ENCODE data around the gene PLEKHO1.
A peak's percentile ranks its signal among the peaks of the same experiment; 100 is the strongest.
"Not testable (repeated sequence)": the region's sequence is repeated elsewhere in the genome, so short reads cannot be mapped to it uniquely, and the experiment has no call there.

The PLEKHO1 gene

DNA sequence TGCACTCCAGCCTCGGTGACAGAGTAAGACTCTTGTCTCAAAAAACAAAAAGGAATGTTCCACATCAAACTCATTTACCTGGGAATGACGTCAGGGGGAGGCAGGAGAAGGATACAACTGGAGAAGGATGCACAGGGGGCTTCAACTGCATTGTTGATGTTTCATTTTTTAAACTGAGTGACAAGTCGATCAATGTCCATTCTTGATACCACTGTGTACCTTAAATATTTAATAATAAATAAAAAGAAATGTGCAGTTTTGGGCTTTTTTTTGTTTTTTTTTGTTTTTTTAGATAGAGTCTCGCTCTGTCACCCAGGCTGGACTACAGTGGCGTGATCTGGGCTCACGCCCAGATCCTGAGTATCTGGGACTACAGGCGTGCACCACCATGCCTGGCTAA lies 35.8 kb downstream of the PLEKHO1 start:
- DNase-seq (ENCODE audit: insufficient read length, low spot score) (no peak), FAIRE-seq (no peak)
- TF ChIP-seq, protein P1, sequence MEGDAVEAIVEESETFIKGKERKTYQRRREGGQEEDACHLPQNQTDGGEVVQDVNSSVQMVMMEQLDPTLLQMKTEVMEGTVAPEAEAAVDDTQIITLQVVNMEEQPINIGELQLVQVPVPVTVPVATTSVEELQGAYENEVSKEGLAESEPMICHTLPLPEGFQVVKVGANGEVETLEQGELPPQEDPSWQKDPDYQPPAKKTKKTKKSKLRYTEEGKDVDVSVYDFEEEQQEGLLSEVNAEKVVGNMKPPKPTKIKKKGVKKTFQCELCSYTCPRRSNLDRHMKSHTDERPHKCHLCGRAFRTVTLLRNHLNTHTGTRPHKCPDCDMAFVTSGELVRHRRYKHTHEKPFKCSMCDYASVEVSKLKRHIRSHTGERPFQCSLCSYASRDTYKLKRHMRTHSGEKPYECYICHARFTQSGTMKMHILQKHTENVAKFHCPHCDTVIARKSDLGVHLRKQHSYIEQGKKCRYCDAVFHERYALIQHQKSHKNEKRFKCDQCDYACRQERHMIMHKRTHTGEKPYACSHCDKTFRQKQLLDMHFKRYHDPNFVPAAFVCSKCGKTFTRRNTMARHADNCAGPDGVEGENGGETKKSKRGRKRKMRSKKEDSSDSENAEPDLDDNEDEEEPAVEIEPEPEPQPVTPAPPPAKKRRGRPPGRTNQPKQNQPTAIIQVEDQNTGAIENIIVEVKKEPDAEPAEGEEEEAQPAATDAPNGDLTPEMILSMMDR (IDR thresholded peaks at IDR 0.05; ENCODE audit: insufficient read depth, missing control alignments) = no peak

DNA sequence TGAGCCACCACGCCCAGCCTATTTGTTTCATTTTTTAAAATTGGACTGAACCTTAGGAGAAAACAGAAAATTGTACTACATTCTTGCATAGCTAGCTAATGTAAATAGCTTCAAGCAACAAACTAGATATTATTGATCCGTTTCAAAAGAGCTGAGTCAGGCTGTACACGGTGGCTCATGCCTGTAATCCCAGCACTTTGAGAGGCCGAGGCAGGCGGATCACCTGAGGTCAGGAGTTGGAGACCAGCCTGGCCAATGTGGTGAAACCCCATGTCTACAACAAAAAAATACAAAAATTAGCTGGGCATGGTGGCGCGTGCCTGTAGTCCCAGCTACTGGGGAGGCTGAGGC lies 36.7 kb downstream of the PLEKHO1 start:
- not testable (repeated sequence) for FAIRE-seq; DNase-seq (ENCODE audit: insufficient read length, low spot score)

DNA sequence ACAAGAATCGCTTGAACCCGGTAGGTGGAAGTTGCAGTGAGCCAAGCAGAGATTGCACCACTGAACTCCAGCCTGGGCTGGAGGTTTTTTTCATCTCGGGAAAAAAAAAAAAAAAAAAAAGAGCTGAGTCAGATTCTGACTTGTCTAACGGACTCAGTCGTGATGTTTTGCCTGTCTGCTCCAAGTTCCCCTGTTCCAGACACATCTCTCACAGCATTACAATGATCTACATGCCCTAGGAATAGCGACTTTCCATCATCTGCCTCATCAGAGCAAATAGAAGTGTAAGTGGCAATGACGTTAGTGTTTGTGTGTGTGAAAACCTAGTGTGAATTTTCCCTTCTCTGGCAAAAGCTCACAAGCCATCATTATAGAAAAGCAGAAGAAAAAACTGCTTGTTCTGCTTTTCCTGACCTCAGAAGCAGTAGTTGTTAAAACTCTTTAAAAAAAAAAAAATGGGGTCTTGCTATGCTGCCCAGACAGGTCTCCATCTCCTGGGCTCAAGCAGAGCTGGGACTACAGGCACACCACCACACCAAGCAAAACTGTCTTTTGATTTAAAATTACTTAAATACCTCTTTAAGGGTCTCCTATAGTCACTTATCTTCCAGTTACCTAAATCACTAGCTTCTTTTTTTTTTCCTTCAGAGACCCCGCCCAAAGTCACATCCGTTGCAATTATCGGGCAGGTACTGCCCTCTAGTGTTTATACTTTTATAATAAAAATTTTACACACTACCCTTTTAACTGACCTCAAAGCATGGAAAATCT lies 37.3 kb downstream of the PLEKHO1 start:
- DNase-seq (ENCODE audit: insufficient read length, low spot score) (no peak), FAIRE-seq (no peak)
- TF ChIP-seq, protein P1 (IDR thresholded peaks at IDR 0.05; ENCODE audit: insufficient read depth, missing control alignments) = peak; percentile 55

DNA sequence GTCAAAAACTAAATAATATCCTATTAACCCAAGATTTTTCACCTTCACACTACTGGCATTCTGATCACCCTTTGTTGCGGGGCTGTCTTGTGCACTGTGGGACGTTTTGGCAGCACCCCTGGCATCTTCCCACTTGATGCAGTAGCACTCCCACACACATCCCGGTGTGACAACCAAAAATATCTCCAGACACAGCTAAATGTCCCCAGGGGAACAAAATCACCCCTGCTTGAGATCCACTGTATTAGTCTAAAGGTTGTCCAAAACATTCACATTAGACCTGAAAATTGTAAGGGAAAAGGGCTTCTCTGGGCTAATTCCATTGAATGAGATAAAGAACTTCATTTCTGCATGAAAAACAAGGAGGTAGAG lies 37.8 kb downstream of the PLEKHO1 start:
- TF ChIP-seq, protein P1 (IDR thresholded peaks at IDR 0.05; ENCODE audit: insufficient read depth, missing control alignments) = no peak
- no peak for DNase-seq (ENCODE audit: insufficient read length, low spot score)
- FAIRE-seq = no peak

DNA sequence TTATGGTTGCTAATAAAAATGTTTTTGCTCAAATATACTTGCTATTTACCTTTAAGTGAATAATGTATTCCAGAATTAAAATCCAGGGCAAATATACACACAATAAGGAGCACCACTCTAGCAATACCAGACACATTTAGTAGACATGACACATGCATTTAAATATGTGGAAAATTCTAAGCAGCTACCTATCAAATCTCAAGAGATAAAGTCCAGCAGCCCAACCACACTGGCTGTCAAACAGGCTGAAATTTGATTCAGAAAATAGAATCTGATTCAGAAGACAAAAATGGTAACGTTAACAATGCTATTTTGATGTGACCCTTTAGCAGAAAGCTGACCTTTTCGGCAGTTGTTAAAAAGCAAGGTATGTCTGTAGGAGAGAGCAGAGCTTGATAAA lies 42.3 kb downstream of the PLEKHO1 start:
- TF ChIP-seq, protein P1 (IDR thresholded peaks at IDR 0.05; ENCODE audit: insufficient read depth, missing control alignments) = no peak
- FAIRE-seq (no peak), DNase-seq (ENCODE audit: insufficient read length, low spot score) (no peak)

DNA sequence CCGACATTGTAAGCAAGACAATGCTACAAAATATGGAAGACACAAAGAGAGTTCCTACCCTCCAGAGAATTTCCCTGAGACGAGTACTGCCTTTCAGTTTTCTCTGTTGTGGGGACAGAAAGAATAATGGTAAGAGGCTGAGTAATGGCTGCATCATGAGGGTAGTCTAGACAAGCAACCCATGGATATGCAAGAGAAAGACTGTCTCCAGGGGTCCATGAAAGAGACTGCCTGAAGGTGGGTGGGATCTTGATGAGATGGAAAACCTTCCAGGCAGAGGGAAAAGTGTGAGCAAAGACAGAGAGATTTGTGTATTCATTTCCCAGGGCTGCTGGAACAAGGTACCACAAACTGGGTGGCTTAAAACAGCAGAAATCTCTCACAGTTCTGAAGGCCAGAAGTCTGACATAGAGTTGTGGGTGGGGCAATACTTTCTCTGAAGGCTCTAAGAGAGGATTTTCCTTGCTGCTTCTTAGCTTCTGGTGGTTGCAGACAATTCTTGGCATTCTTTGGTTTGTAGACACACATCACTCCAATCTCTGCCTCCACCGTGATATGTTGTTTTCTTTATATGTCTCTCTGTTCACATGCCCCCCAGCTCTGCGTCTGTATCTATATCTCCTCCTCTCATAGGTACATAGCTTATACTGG lies 44.8 kb downstream of the PLEKHO1 start:
- FAIRE-seq (no peak), DNase-seq (ENCODE audit: insufficient read length, low spot score) (no peak)
- TF ChIP-seq, protein P1 (IDR thresholded peaks at IDR 0.05; ENCODE audit: insufficient read depth, missing control alignments) = no peak

DNA sequence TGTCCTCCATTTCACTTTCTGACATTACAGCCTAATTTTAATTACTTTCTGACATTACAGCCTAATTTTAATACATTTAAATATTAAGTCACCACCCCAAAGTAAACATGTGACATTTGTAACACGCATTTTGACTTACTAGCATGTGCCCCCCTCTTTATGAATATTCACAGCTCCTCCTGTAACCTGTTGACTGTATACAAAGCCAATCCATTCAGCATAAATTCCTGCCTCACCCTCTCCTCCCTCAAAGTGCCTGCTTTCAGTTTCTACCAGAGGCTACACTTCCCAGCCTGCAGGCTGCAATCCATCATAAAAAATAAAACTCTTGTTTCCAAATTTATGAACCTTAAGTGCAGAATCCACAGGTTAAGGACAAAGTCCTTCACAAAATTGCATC lies 46.7 kb downstream of the PLEKHO1 start:
- FAIRE-seq (no peak), DNase-seq (ENCODE audit: insufficient read length, low spot score) (no peak)
- TF ChIP-seq, protein P1 (IDR thresholded peaks at IDR 0.05; ENCODE audit: insufficient read depth, missing control alignments) = no peak

Data from D721Med (cell line).